Muscle layer of colon (tissue), 2 donors: Measurements from ENCODE around the gene SNORC.

ENCODE experiments used
- H3K27ac ChIP-seq: one replicate; pipeline ENCODE4 v1.7.0; 2013; ENCODE audit warnings: low read depth, mild to moderate bottlenecking, low read length, moderate library complexity
- H3K27me3 ChIP-seq, 2 donors: one replicate each; pipeline ENCODE4 v1.7.0; 2013; ENCODE audit warnings: low read length in 2 of 2, mild to moderate bottlenecking in 2 of 2; ENCODE audit not compliant: insufficient read depth in 2 of 2, control insufficient read depth in 1 of 2
- H3K36me3 ChIP-seq: one replicate; pipeline ENCODE4 v1.7.0; 2013; ENCODE audit warnings: mild to moderate bottlenecking, low read length; ENCODE audit not compliant: insufficient read depth
- H3K4me1 ChIP-seq: one replicate; pipeline ENCODE4 v1.7.0; 2013; ENCODE audit warnings: mild to moderate bottlenecking, low read length; ENCODE audit not compliant: insufficient read depth
- H3K4me3 ChIP-seq, 2 donors: one replicate each; pipeline ENCODE4 v1.7.0; 2013; ENCODE audit warnings: low read length in 2 of 2, low read depth in 1 of 2, mild to moderate bottlenecking in 1 of 2, moderate library complexity in 1 of 2
- H3K9ac ChIP-seq: one replicate; pipeline ENCODE4 v1.7.0; 2013; ENCODE audit warnings: low read length
- H3K9me3 ChIP-seq: one replicate; pipeline ENCODE4 v1.7.0; 2013; ENCODE audit warnings: mild to moderate bottlenecking, low read length
- donor health status: abdominal sarcoma.
- donor health status: Adenocarcinoma of cecum.

Gene SNORC

DNA sequence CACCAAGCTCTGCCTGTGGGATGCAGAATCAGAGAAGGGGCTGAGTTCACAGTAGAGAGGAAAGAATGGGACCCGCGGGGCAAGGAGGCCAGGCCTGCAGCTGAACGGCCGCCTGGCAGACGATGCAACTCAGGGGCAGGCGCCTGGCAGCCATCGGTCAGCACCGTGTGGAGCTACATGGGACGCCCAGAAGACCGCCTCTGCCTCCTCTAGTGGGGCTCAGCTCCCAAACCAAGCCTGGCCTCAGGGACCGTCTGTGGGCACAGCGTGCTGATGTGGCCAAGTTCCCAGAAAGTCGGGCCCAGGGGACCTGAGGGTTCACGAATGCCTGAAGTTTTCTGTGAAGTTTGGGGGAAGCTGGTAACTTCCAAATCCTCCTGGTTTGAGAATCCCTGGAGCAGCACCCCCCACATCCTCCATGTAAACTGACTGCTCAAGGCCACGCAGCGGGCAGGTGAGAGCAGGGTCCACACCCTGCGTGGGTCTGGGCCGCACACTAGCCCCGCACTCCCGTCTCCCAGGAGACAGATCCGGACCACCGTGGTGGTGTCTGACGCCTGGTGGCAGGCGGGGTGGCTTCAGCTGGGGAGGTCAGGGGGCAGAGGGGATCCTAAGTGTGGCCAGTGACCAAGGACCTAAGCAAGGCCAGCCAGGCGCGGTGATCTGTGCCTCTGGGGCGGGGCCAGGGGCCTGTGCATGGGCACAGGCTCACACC is 14.6 kb downstream of the SNORC start:
- Histone ChIP-seq H3K27ac (no peak overlapping the region), H3K4me1 (no peaks in the 10 kb centered on the region), H3K27me3 (peaks cover 0 to 7% of the 10 kb centered on the region in 2 donors), H3K9me3 (no peaks in the 10 kb centered on the region), H3K36me3 (no peaks in the 10 kb centered on the region), H3K9ac (no peak overlapping the region), H3K4me3 (no peak overlapping the region)

DNA sequence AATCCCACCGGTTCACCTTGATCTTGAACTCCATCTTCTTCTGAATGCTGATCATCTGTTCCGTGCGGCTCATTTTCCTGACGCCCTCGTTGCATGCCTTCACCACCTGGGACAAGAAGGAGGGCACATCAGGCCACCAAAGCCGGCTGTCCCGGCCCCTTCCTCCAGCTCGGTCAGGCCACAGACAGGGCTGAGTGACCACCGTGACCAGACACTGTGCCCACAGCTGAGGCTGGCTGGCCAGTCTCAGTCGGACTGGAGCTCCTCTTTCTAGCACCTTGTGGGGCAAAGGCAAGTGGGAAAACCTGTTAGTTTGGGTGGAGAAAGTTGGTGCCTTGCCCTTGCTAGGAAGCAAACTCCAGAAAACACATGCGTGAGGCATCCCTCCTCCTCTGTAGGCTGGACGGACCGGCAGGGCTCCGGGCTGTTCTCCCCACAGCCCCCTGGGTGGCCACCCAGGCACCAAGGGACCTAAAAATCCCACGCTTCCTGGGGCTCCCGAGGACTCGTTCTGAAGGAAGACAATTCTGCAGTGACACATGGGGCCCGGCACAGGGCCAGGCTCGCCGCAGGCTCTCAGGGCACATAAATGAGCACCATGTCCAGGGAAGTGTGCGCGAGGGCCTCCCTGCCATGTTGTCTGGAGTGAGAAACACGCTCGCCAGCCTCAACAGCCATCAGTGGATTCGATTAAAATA is 15.3 kb downstream of the SNORC start:
- Histone ChIP-seq H3K9ac (no peak overlapping the region), H3K4me1 (no peaks in the 10 kb centered on the region), H3K27ac (no peak overlapping the region), H3K4me3 (no peak overlapping the region), H3K36me3 (no peaks in the 10 kb centered on the region), H3K9me3 (no peaks in the 10 kb centered on the region), H3K27me3 (peaks cover under 1 to 7% of the 10 kb centered on the region in 2 donors)

DNA sequence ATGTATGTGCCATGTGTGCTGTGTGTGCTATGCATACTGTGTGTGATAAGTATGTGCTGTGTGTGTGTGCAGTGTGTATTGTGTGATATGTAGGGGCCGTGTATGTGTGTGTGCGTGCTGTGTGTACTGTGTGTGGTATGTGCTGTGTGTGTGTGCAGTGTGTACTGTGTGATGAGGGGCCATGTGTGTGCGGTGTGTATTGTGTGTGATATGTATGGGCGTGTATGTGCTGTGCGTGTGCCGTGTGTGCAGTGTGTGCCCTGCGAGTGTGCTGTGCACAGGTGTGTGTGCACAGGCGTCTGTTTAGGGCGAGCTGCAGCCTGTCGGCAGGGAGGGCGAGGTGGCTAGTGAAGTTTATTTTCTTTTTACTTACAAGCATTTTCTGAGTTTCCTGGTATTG is 16.1 kb downstream of the SNORC start:
- no peaks in the 10 kb centered on the region for H3K9me3 ChIP-seq
- H3K4me1 ChIP-seq = no peaks in the 10 kb centered on the region
- no peaks in the 10 kb centered on the region for H3K36me3 ChIP-seq
- H3K9ac ChIP-seq = no peak overlapping the region
- H3K4me3 ChIP-seq = no peak overlapping the region
- H3K27me3 ChIP-seq = peaks cover 6 to 7% of the 10 kb centered on the region in 2 donors
- no peak overlapping the region for H3K27ac ChIP-seq

DNA sequence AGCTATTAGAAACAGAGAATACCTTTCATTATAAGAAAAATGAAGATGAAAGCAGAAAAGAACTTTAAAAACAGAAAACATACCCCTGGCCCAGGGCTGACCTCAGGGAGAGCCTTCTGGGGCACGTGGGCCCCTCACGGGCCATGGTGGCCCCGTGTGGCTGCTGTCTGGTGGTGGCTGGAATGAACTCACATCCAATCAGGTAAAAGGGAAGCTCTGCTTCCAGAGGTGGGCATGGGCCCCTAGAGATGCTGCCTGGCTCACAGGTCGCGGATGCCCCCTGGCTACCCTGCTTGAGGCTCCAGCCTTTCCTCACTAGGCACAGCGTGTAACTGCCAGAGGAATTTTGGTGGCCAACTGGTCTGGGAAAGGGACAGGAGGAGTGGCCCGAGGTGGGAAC is 16.6 kb downstream of the SNORC start:
- Histone ChIP-seq H3K9ac (no peak overlapping the region), H3K36me3 (no peaks in the 10 kb centered on the region), H3K9me3 (no peaks in the 10 kb centered on the region), H3K27me3 (peaks cover 6 to 7% of the 10 kb centered on the region in 2 donors), H3K4me3 (no peak overlapping the region), H3K27ac (no peak overlapping the region), H3K4me1 (no peaks in the 10 kb centered on the region)

DNA sequence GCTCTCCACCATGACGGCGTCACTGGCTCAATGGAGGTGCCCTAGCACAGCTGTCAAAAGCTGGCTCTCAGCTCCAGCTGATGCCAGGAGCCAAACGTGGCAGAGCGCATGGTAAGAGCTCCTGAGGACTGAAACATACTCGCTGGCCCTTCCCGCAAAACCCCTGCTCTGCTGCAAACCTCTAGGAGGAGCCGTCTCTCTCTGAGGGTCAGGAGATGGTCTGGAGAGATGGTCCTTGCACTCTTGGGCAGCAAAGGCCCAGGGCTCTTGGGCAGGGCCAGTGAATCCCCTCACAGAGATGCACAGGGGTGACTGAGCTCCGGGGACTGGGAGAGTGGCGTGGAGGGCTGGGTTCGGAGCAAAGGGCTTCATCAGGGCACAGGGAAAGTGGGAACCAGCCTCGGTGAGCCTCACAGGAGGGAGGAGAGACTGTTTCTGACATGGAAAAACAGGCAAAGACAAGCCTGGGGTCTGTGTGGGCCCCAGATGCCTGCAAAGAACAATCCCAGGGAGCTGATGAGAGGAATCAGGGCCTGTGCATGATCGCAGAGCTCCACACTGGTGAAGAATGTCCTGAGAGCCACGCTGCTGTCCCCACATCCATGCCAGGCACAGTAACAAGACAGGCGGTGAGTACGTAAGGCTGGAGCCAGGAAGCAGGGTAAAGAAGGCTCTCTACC is 17.2 kb downstream of the SNORC start:
- no peaks in the 10 kb centered on the region for H3K9me3 ChIP-seq
- no peaks in the 10 kb centered on the region for H3K4me1 ChIP-seq
- no peaks in the 10 kb centered on the region for H3K36me3 ChIP-seq
- no peak overlapping the region for H3K9ac ChIP-seq
- H3K27ac ChIP-seq = no peak overlapping the region
- H3K4me3 ChIP-seq = no peak overlapping the region
- H3K27me3 ChIP-seq = peaks cover 6 to 7% of the 10 kb centered on the region in 2 donors

DNA sequence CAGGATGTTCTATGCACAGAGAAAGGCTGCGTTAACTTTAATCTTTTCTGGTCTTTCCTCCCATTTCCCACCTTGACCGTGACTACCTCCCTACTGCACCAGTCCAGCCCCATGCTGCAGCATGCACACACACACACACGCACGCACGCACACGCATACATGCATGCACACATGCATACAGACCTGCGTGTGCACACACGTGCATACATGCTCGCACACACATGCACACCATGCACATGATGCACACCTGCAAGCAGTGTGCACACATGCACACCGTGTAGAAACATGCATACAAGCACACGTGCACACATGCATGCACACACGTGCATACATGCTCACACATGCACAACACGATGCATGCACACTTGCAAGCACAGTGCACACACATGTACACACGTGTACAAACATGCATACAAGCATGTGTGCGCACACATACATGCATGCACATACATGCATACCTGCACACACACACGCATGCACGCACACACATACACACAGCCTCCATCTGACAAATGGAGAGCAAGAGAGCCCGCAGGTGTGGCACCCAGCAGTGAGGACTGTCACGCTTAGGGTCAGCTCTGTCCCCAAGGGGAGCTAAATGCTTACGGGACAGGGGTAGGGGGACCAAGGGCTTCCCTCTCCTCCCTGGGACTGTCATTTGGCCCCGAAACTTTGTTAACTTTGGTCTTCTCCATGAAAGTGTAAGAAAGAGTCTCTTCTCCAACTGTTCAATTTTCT is 18.2 kb downstream of the SNORC start:
- H3K9me3 ChIP-seq = no peaks in the 10 kb centered on the region
- H3K9ac ChIP-seq = no peak overlapping the region
- no peak overlapping the region for H3K4me3 ChIP-seq
- peaks cover 6 to 7% of the 10 kb centered on the region in 2 donors for H3K27me3 ChIP-seq
- no peak overlapping the region for H3K27ac ChIP-seq
- no peaks in the 10 kb centered on the region for H3K36me3 ChIP-seq
- no peaks in the 10 kb centered on the region for H3K4me1 ChIP-seq

DNA sequence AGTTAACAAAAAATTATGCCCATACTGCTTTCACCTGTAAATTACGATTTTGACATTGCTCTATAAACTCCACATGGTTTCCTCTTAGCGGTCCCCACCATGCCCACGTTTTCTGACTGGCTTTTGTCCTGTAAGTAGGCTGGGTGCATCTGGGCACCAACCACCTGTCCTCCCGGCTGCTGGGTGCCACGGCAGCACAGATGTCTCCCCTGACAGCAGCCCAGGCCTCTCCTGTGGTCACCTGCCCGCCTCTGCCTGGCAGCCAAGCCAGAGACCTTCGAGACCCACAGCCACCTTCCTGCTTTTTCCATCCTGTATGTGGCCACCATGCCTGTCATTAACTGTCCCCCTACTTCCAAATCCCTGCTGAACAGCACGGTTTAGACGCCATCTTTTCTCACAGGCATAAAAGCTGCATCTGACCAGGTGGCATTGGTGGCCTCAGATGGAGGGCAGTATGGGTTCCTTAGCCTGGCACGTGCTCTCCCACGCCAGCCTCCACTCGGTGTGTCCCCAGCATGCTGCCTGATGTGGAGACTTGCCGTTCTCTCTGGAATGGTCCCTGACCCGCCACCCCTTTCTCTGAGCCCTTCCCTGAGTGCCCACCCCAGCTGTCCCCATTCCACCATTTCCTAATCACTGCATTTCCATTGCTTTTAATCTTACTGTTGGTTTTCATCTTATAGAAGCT is 18.9 kb downstream of the SNORC start:
- Histone ChIP-seq H3K9me3 (no peaks in the 10 kb centered on the region), H3K36me3 (no peaks in the 10 kb centered on the region), H3K9ac (no peak overlapping the region), H3K27ac (no peak overlapping the region), H3K4me3 (no peak overlapping the region), H3K4me1 (no peaks in the 10 kb centered on the region), H3K27me3 (peaks cover 6 to 7% of the 10 kb centered on the region in 2 donors)

DNA sequence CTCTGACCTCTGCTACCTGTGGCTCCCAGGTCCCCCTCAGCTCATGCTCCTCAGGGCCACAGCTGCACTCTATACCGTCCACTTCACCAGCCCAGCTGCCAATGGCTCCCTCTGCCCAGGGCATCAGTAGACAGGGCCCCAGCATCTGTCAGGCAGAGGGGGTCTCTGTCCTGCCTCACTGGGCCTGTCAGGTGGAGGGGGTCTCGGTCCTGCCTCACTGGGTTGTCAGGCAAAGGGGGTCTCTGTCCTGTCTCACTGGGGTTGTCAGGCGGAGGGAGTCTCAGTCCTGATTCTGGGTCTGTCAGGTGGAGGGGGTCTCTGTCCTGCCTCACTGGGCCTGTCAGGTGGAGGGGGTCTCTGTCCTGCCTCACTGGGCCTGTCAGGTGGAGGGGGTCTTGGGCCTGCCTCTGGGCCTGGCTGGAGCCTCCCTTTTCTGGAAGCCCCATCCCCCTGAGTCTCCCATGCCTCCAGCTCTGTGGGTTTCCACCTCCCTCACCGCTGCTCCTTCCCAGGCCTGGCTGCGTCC is 19.9 kb downstream of the SNORC start:
- Histone ChIP-seq H3K9me3 (no peaks in the 10 kb centered on the region), H3K4me1 (no peaks in the 10 kb centered on the region), H3K4me3 (no peak overlapping the region), H3K27me3 (peaks cover 6 to 7% of the 10 kb centered on the region in 2 donors), H3K9ac (no peak overlapping the region), H3K36me3 (no peaks in the 10 kb centered on the region), H3K27ac (no peak overlapping the region)

DNA sequence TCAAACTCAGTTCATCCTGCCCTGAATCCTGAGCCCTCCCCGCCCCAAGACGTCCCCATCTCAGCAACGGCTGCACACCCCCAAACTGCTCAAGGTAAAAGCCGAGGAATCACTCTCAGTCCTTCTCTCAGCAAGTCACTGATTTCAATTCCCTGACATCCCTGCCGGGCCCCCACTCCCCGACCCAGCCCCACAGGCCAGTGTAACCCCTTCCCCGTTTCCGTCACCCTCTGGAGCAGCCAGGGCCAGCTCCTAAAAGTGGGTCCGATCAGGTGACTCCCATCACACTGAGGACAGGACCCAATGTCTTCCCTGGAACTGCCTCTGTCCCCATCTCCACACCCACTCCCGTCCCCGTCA is 20.5 kb downstream of the SNORC start:
- no peaks in the 10 kb centered on the region for H3K36me3 ChIP-seq

DNA sequence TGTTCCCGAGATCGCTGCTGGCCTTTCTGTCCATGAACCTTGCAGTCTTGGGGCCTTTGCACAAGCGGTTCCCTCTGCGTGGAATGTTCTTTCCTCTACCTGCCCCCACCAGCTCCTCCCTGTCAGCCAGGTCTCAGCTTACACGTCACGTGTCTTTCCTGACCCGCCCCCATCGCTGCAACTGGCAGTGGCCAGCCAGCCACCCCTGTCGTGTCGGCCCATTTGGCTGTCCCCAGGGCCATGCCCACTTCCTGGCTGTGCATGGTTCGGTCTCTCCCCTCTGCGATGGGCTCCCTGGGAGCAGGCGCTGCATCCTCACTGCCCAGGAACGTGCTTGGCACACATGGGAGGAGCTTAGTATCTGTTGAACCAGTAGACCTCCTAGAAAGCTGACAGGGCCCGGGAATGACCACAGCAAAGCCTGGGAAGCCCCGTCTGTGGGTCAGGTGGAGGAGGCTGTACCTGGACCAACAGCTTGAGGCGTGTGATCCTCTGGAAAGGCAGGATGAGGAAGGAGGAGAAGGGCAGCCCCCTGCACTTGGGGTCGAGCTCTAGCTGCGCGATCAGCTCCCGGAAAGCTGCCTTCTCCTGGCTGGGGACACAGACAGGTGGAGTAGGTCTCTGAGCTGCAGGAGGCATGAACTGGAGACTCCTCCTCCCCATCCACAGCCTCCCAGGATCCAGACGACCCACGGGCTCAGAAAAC is 21.0 kb downstream of the SNORC start:
- Histone ChIP-seq H3K27me3 (peaks cover 6 to 7% of the 10 kb centered on the region in 2 donors), H3K9ac (no peak overlapping the region), H3K9me3 (no peaks in the 10 kb centered on the region), H3K4me3 (no peak overlapping the region), H3K36me3 (no peaks in the 10 kb centered on the region), H3K4me1 (no peaks in the 10 kb centered on the region), H3K27ac (no peak overlapping the region)

More for the DNA sequence above, 20.5 kb downstream of the SNORC start:
- H3K9ac ChIP-seq = no peak overlapping the region
- H3K27ac ChIP-seq = no peak overlapping the region
- peaks cover 6 to 7% of the 10 kb centered on the region in 2 donors for H3K27me3 ChIP-seq
- no peaks in the 10 kb centered on the region for H3K9me3 ChIP-seq
- no peaks in the 10 kb centered on the region for H3K4me1 ChIP-seq
- H3K4me3 ChIP-seq = no peak overlapping the region
